ENCODE measurements around the gene YBX3. TPM values are rescaled to one million over a fixed set of nuclear protein-coding genes. Genes with fewer than 3 reads are reported as not detected.

The YBX3 gene
- total and polyA plus RNA-seq, 2 donors from 2014 or later = 86.9 to 347 TPM

DNA sequence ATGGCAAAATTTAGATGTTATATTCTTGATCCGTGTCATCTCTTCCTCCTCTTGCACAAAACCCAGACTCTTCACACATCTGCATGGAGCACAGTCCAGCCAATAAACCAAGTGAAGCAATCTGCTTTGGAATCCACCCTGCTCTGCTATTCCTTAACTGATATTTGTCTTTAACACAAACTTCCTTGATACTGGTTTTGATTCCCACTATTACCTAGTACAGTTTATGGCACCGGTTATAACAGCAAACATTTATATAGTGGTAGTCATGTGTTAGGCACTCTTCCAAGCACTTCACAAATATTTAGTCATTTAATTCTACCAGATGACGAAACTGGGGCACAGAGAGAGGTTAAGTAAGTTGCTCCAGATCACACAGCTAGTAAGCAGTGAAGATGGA is 61.8 kb downstream of the YBX3 start:
- H3K27ac ChIP-seq (ENCODE audit: low read depth in 2 of 2, low read length in 2 of 2) = no peak overlapping the region
- intact Hi-C loops (cut with DNase I) = no loop called here
- TF ChIP-seq, protein P1, sequence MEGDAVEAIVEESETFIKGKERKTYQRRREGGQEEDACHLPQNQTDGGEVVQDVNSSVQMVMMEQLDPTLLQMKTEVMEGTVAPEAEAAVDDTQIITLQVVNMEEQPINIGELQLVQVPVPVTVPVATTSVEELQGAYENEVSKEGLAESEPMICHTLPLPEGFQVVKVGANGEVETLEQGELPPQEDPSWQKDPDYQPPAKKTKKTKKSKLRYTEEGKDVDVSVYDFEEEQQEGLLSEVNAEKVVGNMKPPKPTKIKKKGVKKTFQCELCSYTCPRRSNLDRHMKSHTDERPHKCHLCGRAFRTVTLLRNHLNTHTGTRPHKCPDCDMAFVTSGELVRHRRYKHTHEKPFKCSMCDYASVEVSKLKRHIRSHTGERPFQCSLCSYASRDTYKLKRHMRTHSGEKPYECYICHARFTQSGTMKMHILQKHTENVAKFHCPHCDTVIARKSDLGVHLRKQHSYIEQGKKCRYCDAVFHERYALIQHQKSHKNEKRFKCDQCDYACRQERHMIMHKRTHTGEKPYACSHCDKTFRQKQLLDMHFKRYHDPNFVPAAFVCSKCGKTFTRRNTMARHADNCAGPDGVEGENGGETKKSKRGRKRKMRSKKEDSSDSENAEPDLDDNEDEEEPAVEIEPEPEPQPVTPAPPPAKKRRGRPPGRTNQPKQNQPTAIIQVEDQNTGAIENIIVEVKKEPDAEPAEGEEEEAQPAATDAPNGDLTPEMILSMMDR (IDR thresholded peaks at IDR 0.05; ENCODE audit: borderline replicate concordance, extremely low read depth, insufficient read depth) = no peak
- no peak overlapping the region for H3K4me3 ChIP-seq (ENCODE audit: low read length in 3 of 3)
- no peak for DNase-seq
- H3K36me3 ChIP-seq (ENCODE audit: control insufficient read depth in 2 of 3, insufficient read depth in 3 of 3, low read length in 3 of 3) = no peaks in the 10 kb centered on the region
- no peak for FAIRE-seq
- no peaks in the 10 kb centered on the region for H3K27me3 ChIP-seq (ENCODE audit: control insufficient read depth, insufficient read depth, low read length)
- H3K9ac ChIP-seq (ENCODE audit: low read length in 3 of 3) = no peak overlapping the region
- no peaks in the 10 kb centered on the region for H3K4me1 ChIP-seq (ENCODE audit: control insufficient read depth in 2 of 3, insufficient read depth in 2 of 3, low read depth in 1 of 3, low read length in 3 of 3)
- H3K9me3 ChIP-seq (ENCODE audit: control insufficient read depth in 2 of 3, insufficient read depth in 1 of 3, low read length in 3 of 3) = no peaks in the 10 kb centered on the region

DNA sequence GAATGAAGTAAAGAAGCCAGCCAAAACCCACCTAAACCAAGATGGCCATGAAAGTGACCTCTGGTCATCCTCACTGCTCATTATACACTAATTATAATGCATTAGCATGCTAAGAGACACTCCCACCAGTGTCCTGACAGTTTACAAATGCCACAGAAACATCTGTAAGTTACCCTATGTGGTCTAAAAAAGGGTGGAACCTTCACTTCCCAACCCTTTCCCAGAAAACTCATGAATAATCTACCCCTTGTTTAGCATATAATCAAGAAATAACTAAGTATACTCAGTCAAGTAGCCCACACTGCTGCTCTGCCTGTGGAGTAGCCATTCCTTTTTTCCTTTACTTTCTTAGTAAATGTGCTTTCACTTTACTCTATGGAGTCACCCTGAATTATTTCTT is 69.1 kb downstream of the YBX3 start:
- no peak overlapping the region for H3K9ac ChIP-seq (ENCODE audit: low read length in 3 of 3)
- H3K27ac ChIP-seq (ENCODE audit: low read depth in 2 of 2, low read length in 2 of 2) = no peak overlapping the region
- H3K4me1 ChIP-seq (ENCODE audit: control insufficient read depth in 2 of 3, insufficient read depth in 2 of 3, low read depth in 1 of 3, low read length in 3 of 3) = no peaks in the 10 kb centered on the region
- TF ChIP-seq, protein P1 (IDR thresholded peaks at IDR 0.05; ENCODE audit: borderline replicate concordance, extremely low read depth, insufficient read depth) = no peak
- DNase-seq (no peak), FAIRE-seq (no peak)
- no peak overlapping the region for H3K4me3 ChIP-seq (ENCODE audit: low read length in 3 of 3)
- no peaks in the 10 kb centered on the region for H3K36me3 ChIP-seq (ENCODE audit: control insufficient read depth in 2 of 3, insufficient read depth in 3 of 3, low read length in 3 of 3)
- intact Hi-C loops (cut with DNase I) = no loop called here
- no peaks in the 10 kb centered on the region for H3K9me3 ChIP-seq (ENCODE audit: control insufficient read depth in 2 of 3, insufficient read depth in 1 of 3, low read length in 3 of 3)
- H3K27me3 ChIP-seq (ENCODE audit: control insufficient read depth, insufficient read depth, low read length) = no peaks in the 10 kb centered on the region

DNA sequence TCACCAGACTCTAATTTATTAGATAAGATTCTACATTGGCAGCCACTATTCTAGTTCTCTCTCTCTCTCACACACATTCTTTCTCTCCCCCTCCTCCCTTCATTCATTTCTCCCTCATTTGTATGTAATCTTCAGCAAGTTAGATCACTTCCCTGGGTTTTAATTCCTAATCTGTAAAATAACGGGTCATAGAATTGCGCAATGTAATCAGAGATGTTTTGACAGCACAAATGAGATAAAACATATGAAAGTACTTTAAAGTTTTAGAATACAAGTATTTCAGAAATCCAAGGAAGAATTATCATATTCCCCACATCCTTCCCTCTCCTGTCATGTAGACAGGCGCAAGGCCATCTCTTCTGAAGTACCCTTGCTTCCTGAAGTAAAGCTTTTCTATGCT is 70.9 kb downstream of the YBX3 start:
- no peaks in the 10 kb centered on the region for H3K9me3 ChIP-seq (ENCODE audit: control insufficient read depth in 2 of 3, insufficient read depth in 1 of 3, low read length in 3 of 3)
- intact Hi-C loops (cut with DNase I) = no loop called here
- FAIRE-seq (no peak), DNase-seq (no peak)
- no peak overlapping the region for H3K27ac ChIP-seq (ENCODE audit: low read depth in 2 of 2, low read length in 2 of 2)
- no peak overlapping the region for H3K4me3 ChIP-seq (ENCODE audit: low read length in 3 of 3)
- H3K4me1 ChIP-seq (ENCODE audit: control insufficient read depth in 2 of 3, insufficient read depth in 2 of 3, low read depth in 1 of 3, low read length in 3 of 3) = no peaks in the 10 kb centered on the region
- TF ChIP-seq, protein P1 (IDR thresholded peaks at IDR 0.05; ENCODE audit: borderline replicate concordance, extremely low read depth, insufficient read depth) = no peak
- H3K27me3 ChIP-seq (ENCODE audit: control insufficient read depth, insufficient read depth, low read length) = no peaks in the 10 kb centered on the region
- H3K9ac ChIP-seq (ENCODE audit: low read length in 3 of 3) = no peak overlapping the region
- H3K36me3 ChIP-seq (ENCODE audit: control insufficient read depth in 2 of 3, insufficient read depth in 3 of 3, low read length in 3 of 3) = no peaks in the 10 kb centered on the region

Other genes with a start within 250 kb of the YBX3 start
- 1.5 TPM for gene EIF2S3B, start 217.4 kb downstream of the YBX3 start, total RNA-seq
- gene EIF2S3B, start 217.4 kb downstream of the YBX3 start, polyA plus RNA-seq (ENCODE audit: insufficient read depth, low read depth, low replicate concordance) = not detected
- 20.0 TPM for gene MAGOHB, start 109.7 kb downstream of the YBX3 start, total RNA-seq
- gene MAGOHB, start 109.7 kb downstream of the YBX3 start, polyA plus RNA-seq (ENCODE audit: insufficient read depth, low read depth, low replicate concordance) = 31.7 TPM
- 1.6 TPM for gene STYK1, start 49.3 kb downstream of the YBX3 start, total RNA-seq
- 0.58 TPM for gene STYK1, start 49.3 kb downstream of the YBX3 start, polyA plus RNA-seq (ENCODE audit: insufficient read depth, low read depth, low replicate concordance)
- not detected for gene TAS2R7, start 79.3 kb upstream of the YBX3 start, total RNA-seq
- not detected for gene TAS2R7, start 79.3 kb upstream of the YBX3 start, polyA plus RNA-seq (ENCODE audit: insufficient read depth, low read depth, low replicate concordance)
- gene TAS2R8, start 84.0 kb upstream of the YBX3 start, total RNA-seq = not detected
- gene TAS2R8, start 84.0 kb upstream of the YBX3 start, polyA plus RNA-seq (ENCODE audit: insufficient read depth, low read depth, low replicate concordance) = not detected
- not detected for gene TAS2R9, start 86.8 kb upstream of the YBX3 start, total RNA-seq
- not detected for gene TAS2R9, start 86.8 kb upstream of the YBX3 start, polyA plus RNA-seq (ENCODE audit: insufficient read depth, low read depth, low replicate concordance)
- 0.82 TPM for gene TAS2R10, start 103.0 kb upstream of the YBX3 start, total RNA-seq
- not detected for gene TAS2R10, start 103.0 kb upstream of the YBX3 start, polyA plus RNA-seq (ENCODE audit: insufficient read depth, low read depth, low replicate concordance)
- gene PRR4, start 126.2 kb upstream of the YBX3 start, total RNA-seq = 1.8 TPM
- 3.2 TPM for gene PRR4, start 126.2 kb upstream of the YBX3 start, polyA plus RNA-seq (ENCODE audit: insufficient read depth, low read depth, low replicate concordance)
- 28.7 TPM for gene PRH1, start 160.9 kb upstream of the YBX3 start, total RNA-seq
- gene PRH1, start 160.9 kb upstream of the YBX3 start, polyA plus RNA-seq (ENCODE audit: insufficient read depth, low read depth, low replicate concordance) = 3.2 TPM
- gene TAS2R13, start 186.2 kb upstream of the YBX3 start, total RNA-seq = 2.8 TPM
- not detected for gene TAS2R13, start 186.2 kb upstream of the YBX3 start, polyA plus RNA-seq (ENCODE audit: insufficient read depth, low read depth, low replicate concordance)
- gene PRH2, start 205.9 kb upstream of the YBX3 start, total RNA-seq = not detected
- gene PRH2, start 205.9 kb upstream of the YBX3 start, polyA plus RNA-seq (ENCODE audit: insufficient read depth, low read depth, low replicate concordance) = not detected
- gene TAS2R14, start 215.9 kb upstream of the YBX3 start, total RNA-seq = 3.9 TPM
- gene TAS2R14, start 215.9 kb upstream of the YBX3 start, polyA plus RNA-seq (ENCODE audit: insufficient read depth, low read depth, low replicate concordance) = 0.75 TPM